HEK293 (cell line): ENCODE results near the gene FBXL13.

Experiments used
- HOXC10 ChIP-seq: sonication (generic); formaldehyde crosslinking; IDR thresholded peaks from 2 replicates; pipeline ENCODE4 v1.8.1; 2023; ENCODE audit warnings: mild to moderate bottlenecking, missing genetic modification reagents
- KLF1 ChIP-seq: fragments of 450-650 bp; formaldehyde crosslinking; IDR thresholded peaks from 2 replicates; pipeline ENCODE4 v1.5.1; 2016; ENCODE audit warnings: missing biosample characterization, missing genetic modification characterization
- KLF8 ChIP-seq: fragments of 450-650 bp; formaldehyde crosslinking; IDR thresholded peaks from 2 replicates; pipeline ENCODE4 v1.5.1; 2016; ENCODE audit warnings: missing biosample characterization, missing genetic modification characterization
- MEIS1 ChIP-seq: sonication (generic); formaldehyde crosslinking; IDR thresholded peaks from 2 replicates; pipeline ENCODE4 v1.8.1; 2022; ENCODE audit warnings: missing genetic modification reagents, mild to moderate bottlenecking, borderline replicate concordance
- SETDB1 ChIP-seq: IDR thresholded peaks from one replicate; pipeline ENCODE4 v1.6.1; 2017; ENCODE audit warnings: mild to moderate bottlenecking, low read length, moderate library complexity, mixed read lengths; ENCODE audit not compliant: insufficient read length
- SP7 ChIP-seq: fragments of 450-650 bp; formaldehyde crosslinking; IDR thresholded peaks from 2 replicates; pipeline ENCODE4 v1.5.1; 2016; ENCODE audit warnings: missing biosample characterization, missing genetic modification characterization
- ZBTB1 ChIP-seq: fragments of 450-650 bp; formaldehyde crosslinking; IDR thresholded peaks from 2 replicates; pipeline ENCODE4 v1.5.1; 2016; ENCODE audit warnings: missing biosample characterization, missing genetic modification characterization
- ZBTB8A ChIP-seq: fragments of 450-650 bp; formaldehyde crosslinking; IDR thresholded peaks from 2 replicates; pipeline ENCODE4 v1.5.1; 2016; ENCODE audit warnings: missing biosample characterization, missing genetic modification characterization
- ZEB2 ChIP-seq: fragments of 450-650 bp; formaldehyde crosslinking; IDR thresholded peaks from 2 replicates; pipeline ENCODE4 v1.5.1; 2016; ENCODE audit warnings: missing biosample characterization, missing genetic modification characterization
- ZNF24 ChIP-seq: fragments of 450-650 bp; formaldehyde crosslinking; IDR thresholded peaks from 2 replicates; pipeline ENCODE4 v1.5.1; 2016; ENCODE audit warnings: missing biosample characterization, missing genetic modification characterization
- ZNF341 ChIP-seq: fragments of 450-650 bp; formaldehyde crosslinking; IDR thresholded peaks from 2 replicates; pipeline ENCODE4; 2016; ENCODE audit warnings: low read depth, missing biosample characterization, missing genetic modification characterization
- ZNF350 ChIP-seq: fragments of 450-650 bp; formaldehyde crosslinking; IDR thresholded peaks from 2 replicates; pipeline ENCODE4 v1.5.0; 2017; ENCODE audit warnings: missing biosample characterization, mild to moderate bottlenecking, missing genetic modification characterization
- ZNF354C ChIP-seq: fragments of 450-650 bp; formaldehyde crosslinking; IDR thresholded peaks from 2 replicates; pipeline ENCODE4 v1.5.1; 2016; ENCODE audit warnings: missing biosample characterization, missing genetic modification characterization, low read depth, borderline replicate concordance
- ZNF394 ChIP-seq: fragments of 450-650 bp; formaldehyde crosslinking; IDR thresholded peaks from 2 replicates; pipeline ENCODE4 v1.5.1; 2016; ENCODE audit warnings: missing biosample characterization, missing genetic modification characterization, mild to moderate bottlenecking, moderate library complexity, borderline replicate concordance
- ZNF521 ChIP-seq: fragments of 450-650 bp; formaldehyde crosslinking; IDR thresholded peaks from 2 replicates; pipeline ENCODE4 v1.5.1; 2017; ENCODE audit warnings: missing biosample characterization, mild to moderate bottlenecking, missing genetic modification characterization
- ZNF596 ChIP-seq: fragments of 450-650 bp; IDR thresholded peaks from 2 replicates; pipeline ENCODE4 v1.5.0; 2018; ENCODE audit warnings: missing biosample characterization, mild to moderate bottlenecking, missing genetic modification characterization, moderate library complexity
- ZNF654 ChIP-seq: fragments of 450-650 bp; formaldehyde crosslinking; IDR thresholded peaks from 2 replicates; pipeline ENCODE4 v1.5.1; 2016; ENCODE audit warnings: low read depth, missing biosample characterization, missing genetic modification characterization
- ZNF660 ChIP-seq: fragments of 450-650 bp; IDR thresholded peaks from 2 replicates; pipeline ENCODE4 v1.5.1; 2018; ENCODE audit warnings: missing biosample characterization, mild to moderate bottlenecking, missing genetic modification characterization
- ZNF792 ChIP-seq: fragments of 450-650 bp; formaldehyde crosslinking; IDR thresholded peaks from 2 replicates; pipeline ENCODE4 v1.5.1; 2016; ENCODE audit warnings: missing biosample characterization, missing genetic modification characterization
- ZSCAN30 ChIP-seq: fragments of 450-650 bp; IDR thresholded peaks from 2 replicates; pipeline ENCODE4 v1.5.1; 2018; ENCODE audit warnings: missing biosample characterization, mild to moderate bottlenecking, missing genetic modification characterization, moderate library complexity
- TF ChIP-seq, protein P1 (sequence below): fragments of 450-650 bp; formaldehyde crosslinking; IDR thresholded peaks from 2 replicates; pipeline ENCODE4 v1.5.1; 2017; ENCODE audit warnings: missing biosample characterization, mild to moderate bottlenecking, missing genetic modification characterization, moderate library complexity
- TF ChIP-seq, protein P2 (sequence below): fragments of 450-650 bp; IDR thresholded peaks from 2 replicates; pipeline ENCODE4 v1.5.1; 2018; ENCODE audit warnings: missing biosample characterization, missing genetic modification characterization
- TF ChIP-seq, protein P3 (sequence below): fragments of 450-650 bp; formaldehyde crosslinking; IDR thresholded peaks from 2 replicates; pipeline ENCODE4 v1.5.1; 2016; ENCODE audit warnings: missing biosample characterization, missing genetic modification characterization
- TF ChIP-seq, protein P4 (sequence below): fragments of 450-650 bp; formaldehyde crosslinking; IDR thresholded peaks from 2 replicates; pipeline ENCODE4 v1.5.1; 2016; ENCODE audit warnings: missing biosample characterization, missing genetic modification characterization
- TF ChIP-seq, protein P5 (sequence below): fragments of 450-650 bp; formaldehyde crosslinking; IDR thresholded peaks from 2 replicates; pipeline ENCODE4 v1.5.1; 2017; ENCODE audit warnings: missing biosample characterization, missing genetic modification characterization
- TF ChIP-seq, protein P6 (sequence below): fragments of 450-650 bp; formaldehyde crosslinking; IDR thresholded peaks from 2 replicates; pipeline ENCODE4 v1.5.1; 2016; ENCODE audit warnings: missing biosample characterization, missing genetic modification characterization
- TF ChIP-seq, protein P7 (sequence below): fragments of 450-650 bp; formaldehyde crosslinking; IDR thresholded peaks from 2 replicates; pipeline ENCODE4 v1.5.1; 2017; ENCODE audit warnings: missing biosample characterization, missing genetic modification characterization

The FBXL13 gene

DNA sequence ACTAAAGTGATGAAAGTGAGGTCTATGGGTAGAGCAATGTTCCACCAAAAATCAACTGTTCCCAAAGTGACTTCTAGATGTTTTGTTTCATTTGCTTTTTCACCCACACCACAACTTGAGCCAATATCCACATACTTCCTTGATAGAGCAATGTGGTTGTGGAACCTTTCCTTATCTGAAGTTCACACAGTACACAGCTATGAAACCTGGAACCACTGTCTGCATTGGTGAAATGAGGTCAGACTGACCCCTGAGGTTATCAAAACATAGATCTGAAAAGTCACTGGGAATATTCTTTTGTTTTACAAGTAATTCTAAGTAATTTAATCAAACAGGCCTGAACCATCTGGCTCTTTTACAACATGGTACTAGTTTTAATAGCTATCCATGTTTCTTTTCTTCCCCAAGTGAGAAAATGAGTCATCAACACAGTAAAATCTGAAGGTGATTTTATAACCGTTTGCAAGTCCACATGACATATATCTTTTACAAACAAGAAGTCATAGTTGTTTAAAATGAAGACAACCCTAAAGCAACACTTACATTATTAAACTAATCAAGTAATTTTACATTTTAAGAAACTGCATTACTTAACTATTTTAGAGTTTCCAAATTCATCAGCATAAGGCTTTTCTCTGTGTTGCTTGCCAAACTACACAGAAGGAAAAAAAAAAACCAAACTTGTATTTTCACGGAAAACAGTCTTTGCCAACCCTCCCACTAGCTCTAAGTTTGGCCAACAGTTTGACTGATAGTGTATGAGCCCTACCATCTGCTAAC, 81.5 kb downstream of the FBXL13 start (continued):
- TF ChIP-seq, protein P1, sequence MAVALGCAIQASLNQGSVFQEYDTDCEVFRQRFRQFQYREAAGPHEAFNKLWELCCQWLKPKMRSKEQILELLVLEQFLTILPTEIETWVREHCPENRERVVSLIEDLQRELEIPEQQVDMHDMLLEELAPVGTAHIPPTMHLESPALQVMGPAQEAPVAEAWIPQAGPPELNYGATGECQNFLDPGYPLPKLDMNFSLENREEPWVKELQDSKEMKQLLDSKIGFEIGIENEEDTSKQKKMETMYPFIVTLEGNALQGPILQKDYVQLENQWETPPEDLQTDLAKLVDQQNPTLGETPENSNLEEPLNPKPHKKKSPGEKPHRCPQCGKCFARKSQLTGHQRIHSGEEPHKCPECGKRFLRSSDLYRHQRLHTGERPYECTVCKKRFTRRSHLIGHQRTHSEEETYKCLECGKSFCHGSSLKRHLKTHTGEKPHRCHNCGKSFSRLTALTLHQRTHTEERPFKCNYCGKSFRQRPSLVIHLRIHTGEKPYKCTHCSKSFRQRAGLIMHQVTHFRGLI (tag by site-specific recombination): peak; percentile 68; the same call in 1 of the 2 replicates
- TF ChIP-seq MEIS1 (no peak), SP7 (tag by site-specific recombination) (peak; percentile 84), ZNF24 (tag by site-specific recombination) (peak; percentile 65), ZNF341 (tag by site-specific recombination) (no peak), ZNF354C (tag by site-specific recombination) (no peak), ZBTB8A (no peak), ZBTB1 (tag by site-specific recombination) (no peak), ZNF350 (tag by site-specific recombination) (peak; percentile 57; the same call in 1 of the 2 replicates), ZNF394 (tag by site-specific recombination) (0 out of 2 replicates have a peak, but pooled peaks have one; percentile 35), KLF1 (tag by site-specific recombination) (peak; percentile 23; the same call in 1 of the 2 replicates), ZNF660 (tag by site-specific recombination) (0 out of 2 replicates have a peak, but pooled peaks have one; percentile 17), ZEB2 (tag by site-specific recombination) (peak; percentile 62; the same call in 1 of the 2 replicates), ZNF521 (tag by site-specific recombination) (no peak), ZNF792 (tag by site-specific recombination) (no peak), ZNF596 (tag by site-specific recombination) (no peak), KLF8 (tag by site-specific recombination) (peak; percentile 71), SETDB1 (peak; percentile 47), ZNF654 (tag by site-specific recombination) (no peak), HOXC10 (CRISPR knock-in tag) (no peak), ZSCAN30 (tag by site-specific recombination) (peak; percentile 95; the same call in 1 of the 2 replicates)
- TF ChIP-seq, protein P2, sequence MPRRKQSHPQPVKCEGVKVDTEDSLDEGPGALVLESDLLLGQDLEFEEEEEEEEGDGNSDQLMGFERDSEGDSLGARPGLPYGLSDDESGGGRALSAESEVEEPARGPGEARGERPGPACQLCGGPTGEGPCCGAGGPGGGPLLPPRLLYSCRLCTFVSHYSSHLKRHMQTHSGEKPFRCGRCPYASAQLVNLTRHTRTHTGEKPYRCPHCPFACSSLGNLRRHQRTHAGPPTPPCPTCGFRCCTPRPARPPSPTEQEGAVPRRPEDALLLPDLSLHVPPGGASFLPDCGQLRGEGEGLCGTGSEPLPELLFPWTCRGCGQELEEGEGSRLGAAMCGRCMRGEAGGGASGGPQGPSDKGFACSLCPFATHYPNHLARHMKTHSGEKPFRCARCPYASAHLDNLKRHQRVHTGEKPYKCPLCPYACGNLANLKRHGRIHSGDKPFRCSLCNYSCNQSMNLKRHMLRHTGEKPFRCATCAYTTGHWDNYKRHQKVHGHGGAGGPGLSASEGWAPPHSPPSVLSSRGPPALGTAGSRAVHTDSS (tag by site-specific recombination): 0 out of 2 replicates have a peak, but pooled peaks have one; percentile 5
- TF ChIP-seq, protein P3, sequence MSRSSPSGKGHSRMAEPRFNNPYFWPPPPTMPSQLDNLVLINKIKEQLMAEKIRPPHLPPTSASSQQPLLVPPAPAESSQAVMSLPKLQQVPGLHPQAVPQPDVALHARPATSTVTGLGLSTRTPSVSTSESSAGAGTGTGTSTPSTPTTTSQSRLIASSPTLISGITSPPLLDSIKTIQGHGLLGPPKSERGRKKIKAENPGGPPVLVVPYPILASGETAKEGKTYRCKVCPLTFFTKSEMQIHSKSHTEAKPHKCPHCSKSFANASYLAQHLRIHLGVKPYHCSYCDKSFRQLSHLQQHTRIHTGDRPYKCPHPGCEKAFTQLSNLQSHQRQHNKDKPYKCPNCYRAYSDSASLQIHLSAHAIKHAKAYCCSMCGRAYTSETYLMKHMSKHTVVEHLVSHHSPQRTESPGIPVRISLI (tag by site-specific recombination): peak; percentile 50; the same call in 1 of the 2 replicates
- TF ChIP-seq, protein P4, sequence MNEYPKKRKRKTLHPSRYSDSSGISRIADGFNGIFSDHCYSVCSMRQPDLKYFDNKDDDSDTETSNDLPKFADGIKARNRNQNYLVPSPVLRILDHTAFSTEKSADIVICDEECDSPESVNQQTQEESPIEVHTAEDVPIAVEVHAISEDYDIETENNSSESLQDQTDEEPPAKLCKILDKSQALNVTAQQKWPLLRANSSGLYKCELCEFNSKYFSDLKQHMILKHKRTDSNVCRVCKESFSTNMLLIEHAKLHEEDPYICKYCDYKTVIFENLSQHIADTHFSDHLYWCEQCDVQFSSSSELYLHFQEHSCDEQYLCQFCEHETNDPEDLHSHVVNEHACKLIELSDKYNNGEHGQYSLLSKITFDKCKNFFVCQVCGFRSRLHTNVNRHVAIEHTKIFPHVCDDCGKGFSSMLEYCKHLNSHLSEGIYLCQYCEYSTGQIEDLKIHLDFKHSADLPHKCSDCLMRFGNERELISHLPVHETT: peak; percentile 80
- TF ChIP-seq, protein P5, sequence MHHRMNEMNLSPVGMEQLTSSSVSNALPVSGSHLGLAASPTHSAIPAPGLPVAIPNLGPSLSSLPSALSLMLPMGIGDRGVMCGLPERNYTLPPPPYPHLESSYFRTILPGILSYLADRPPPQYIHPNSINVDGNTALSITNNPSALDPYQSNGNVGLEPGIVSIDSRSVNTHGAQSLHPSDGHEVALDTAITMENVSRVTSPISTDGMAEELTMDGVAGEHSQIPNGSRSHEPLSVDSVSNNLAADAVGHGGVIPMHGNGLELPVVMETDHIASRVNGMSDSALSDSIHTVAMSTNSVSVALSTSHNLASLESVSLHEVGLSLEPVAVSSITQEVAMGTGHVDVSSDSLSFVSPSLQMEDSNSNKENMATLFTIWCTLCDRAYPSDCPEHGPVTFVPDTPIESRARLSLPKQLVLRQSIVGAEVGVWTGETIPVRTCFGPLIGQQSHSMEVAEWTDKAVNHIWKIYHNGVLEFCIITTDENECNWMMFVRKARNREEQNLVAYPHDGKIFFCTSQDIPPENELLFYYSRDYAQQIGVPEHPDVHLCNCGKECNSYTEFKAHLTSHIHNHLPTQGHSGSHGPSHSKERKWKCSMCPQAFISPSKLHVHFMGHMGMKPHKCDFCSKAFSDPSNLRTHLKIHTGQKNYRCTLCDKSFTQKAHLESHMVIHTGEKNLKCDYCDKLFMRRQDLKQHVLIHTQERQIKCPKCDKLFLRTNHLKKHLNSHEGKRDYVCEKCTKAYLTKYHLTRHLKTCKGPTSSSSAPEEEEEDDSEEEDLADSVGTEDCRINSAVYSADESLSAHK (tag by site-specific recombination): peak; percentile 48; the same call in 1 of the 2 replicates
- TF ChIP-seq, protein P6, sequence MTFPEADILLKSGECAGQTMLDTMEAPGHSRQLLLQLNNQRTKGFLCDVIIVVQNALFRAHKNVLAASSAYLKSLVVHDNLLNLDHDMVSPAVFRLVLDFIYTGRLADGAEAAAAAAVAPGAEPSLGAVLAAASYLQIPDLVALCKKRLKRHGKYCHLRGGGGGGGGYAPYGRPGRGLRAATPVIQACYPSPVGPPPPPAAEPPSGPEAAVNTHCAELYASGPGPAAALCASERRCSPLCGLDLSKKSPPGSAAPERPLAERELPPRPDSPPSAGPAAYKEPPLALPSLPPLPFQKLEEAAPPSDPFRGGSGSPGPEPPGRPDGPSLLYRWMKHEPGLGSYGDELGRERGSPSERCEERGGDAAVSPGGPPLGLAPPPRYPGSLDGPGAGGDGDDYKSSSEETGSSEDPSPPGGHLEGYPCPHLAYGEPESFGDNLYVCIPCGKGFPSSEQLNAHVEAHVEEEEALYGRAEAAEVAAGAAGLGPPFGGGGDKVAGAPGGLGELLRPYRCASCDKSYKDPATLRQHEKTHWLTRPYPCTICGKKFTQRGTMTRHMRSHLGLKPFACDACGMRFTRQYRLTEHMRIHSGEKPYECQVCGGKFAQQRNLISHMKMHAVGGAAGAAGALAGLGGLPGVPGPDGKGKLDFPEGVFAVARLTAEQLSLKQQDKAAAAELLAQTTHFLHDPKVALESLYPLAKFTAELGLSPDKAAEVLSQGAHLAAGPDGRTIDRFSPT (tag by site-specific recombination): peak; percentile 56; the same call in 1 of the 2 replicates
- TF ChIP-seq, protein P7, sequence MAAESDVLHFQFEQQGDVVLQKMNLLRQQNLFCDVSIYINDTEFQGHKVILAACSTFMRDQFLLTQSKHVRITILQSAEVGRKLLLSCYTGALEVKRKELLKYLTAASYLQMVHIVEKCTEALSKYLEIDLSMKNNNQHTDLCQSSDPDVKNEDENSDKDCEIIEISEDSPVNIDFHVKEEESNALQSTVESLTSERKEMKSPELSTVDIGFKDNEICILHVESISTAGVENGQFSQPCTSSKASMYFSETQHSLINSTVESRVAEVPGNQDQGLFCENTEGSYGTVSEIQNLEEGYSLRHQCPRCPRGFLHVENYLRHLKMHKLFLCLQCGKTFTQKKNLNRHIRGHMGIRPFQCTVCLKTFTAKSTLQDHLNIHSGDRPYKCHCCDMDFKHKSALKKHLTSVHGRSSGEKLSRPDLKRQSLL (tag by site-specific recombination): peak; percentile 34; the same call in 1 of the 2 replicates
